ENCODE measurements around the gene IFNA5.

IFNA5 gene

GRCh38 chr9:21289848-21290247 is 15.3 kb downstream of the IFNA5 start:
- no peak for DNase-seq

GRCh38 chr9:21287280-21287679 is 17.8 kb downstream of the IFNA5 start:
- no peak for DNase-seq

GRCh38 chr9:21286659-21287058 is 18.5 kb downstream of the IFNA5 start:
- DNase-seq: no peak

- no peak for DNase-seq
Measured at GRCh38 chr9:21286099-21286498, 19.0 kb downstream of the IFNA5 start.

GRCh38 chr9:21281275-21281674 is 23.8 kb downstream of the IFNA5 start:
- no peak for DNase-seq

- no peak for DNase-seq
Measured at GRCh38 chr9:21268347-21268657, 36.8 kb downstream of the IFNA5 start.

- no peak for DNase-seq
Measured at GRCh38 chr9:21267485-21268346, 37.4 kb downstream of the IFNA5 start.

GRCh38 chr9:21266733-21267484 is 38.2 kb downstream of the IFNA5 start:
- no peak for DNase-seq

- DNase-seq: peak; percentile 96
Measured at GRCh38 chr9:21265421-21266189, 39.5 kb downstream of the IFNA5 start.

GRCh38 chr9:21255538-21256212 is 49.4 kb downstream of the IFNA5 start:
- no peak for DNase-seq

Measured in DMS79 (cell line).